HUES6 (cell line): Measurements from ENCODE around the gene CACNA2D3.

Source experiments
- H3K27ac ChIP-seq: 2 replicates; pipeline ENCODE4 v1.7.0; 2013; ENCODE audit warnings: low read depth, mild to moderate bottlenecking, low read length, inconsistent platforms
- H3K27me3 ChIP-seq: 2 replicates; pipeline ENCODE4 v1.6.1; 2013; ENCODE audit warnings: low read length; ENCODE audit not compliant: control insufficient read depth, insufficient read depth
- H3K36me3 ChIP-seq: 2 replicates; pipeline ENCODE4 v1.6.1; 2013; ENCODE audit warnings: low read length; ENCODE audit not compliant: control insufficient read depth, insufficient read depth
- H3K4me1 ChIP-seq: 2 replicates; pipeline ENCODE4 v1.6.1; 2013; ENCODE audit warnings: low read length; ENCODE audit not compliant: control insufficient read depth, insufficient read depth
- H3K4me3 ChIP-seq: 2 replicates; pipeline ENCODE4 v1.5.1; 2013; ENCODE audit warnings: low read depth, low read length
- H3K9ac ChIP-seq: one replicate; pipeline ENCODE4 v1.6.1; 2013; ENCODE audit warnings: mild to moderate bottlenecking, low read length
- H3K9me3 ChIP-seq: 2 replicates; pipeline ENCODE4 v1.6.1; 2013; ENCODE audit warnings: low read depth, low read length; ENCODE audit not compliant: control insufficient read depth, insufficient read depth

Gene CACNA2D3

DNA sequence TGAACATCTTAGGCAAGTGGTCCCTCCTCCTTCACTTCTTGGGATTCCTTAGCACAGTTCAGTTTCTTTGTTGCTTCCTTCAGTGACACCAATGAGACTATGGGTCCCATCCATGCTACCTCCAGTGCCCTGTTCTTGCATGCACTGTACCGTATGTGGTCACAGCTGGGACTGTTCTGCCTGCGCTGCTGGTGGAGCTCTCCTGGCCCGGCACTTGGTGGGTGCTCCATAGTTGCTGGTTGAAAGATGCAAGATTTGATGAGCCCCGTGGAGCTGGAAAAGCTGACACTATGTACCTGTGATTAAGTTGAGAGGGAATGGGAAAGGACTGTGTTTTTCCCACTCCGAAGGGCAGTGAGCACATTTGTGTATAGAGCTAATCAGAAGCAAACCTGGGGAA is 407.7 kb downstream of the CACNA2D3 start:
- Histone ChIP-seq H3K27me3 (no peaks in the 10 kb centered on the region), H3K4me1 (no peaks in the 10 kb centered on the region), H3K9ac (no peak overlapping the region), H3K4me3 (no peak overlapping the region), H3K36me3 (no peaks in the 10 kb centered on the region), H3K9me3 (no peaks in the 10 kb centered on the region), H3K27ac (no peak overlapping the region)

- no peak overlapping the region for H3K9ac ChIP-seq
- H3K27me3 ChIP-seq = no peaks in the 10 kb centered on the region
Measured at GRCh38 chr3:54530944-54531343, 408.6 kb downstream of the CACNA2D3 start.

GRCh38 chr3:54531741-54532140 is 409.4 kb downstream of the CACNA2D3 start:
- H3K9ac ChIP-seq = no peak overlapping the region
- no peaks in the 10 kb centered on the region for H3K27me3 ChIP-seq

More at GRCh38 chr3:54530944-54531343, 408.6 kb downstream of the CACNA2D3 start:
- H3K4me3 ChIP-seq = no peak overlapping the region
- H3K4me1 ChIP-seq = no peaks in the 10 kb centered on the region
- no peaks in the 10 kb centered on the region for H3K9me3 ChIP-seq
- no peak overlapping the region for H3K27ac ChIP-seq
- no peaks in the 10 kb centered on the region for H3K36me3 ChIP-seq

GRCh38 chr3:54533856-54534255 is 411.5 kb downstream of the CACNA2D3 start:
- H3K27ac ChIP-seq = no peak overlapping the region
- H3K36me3 ChIP-seq = no peaks in the 10 kb centered on the region
- no peak overlapping the region for H3K4me3 ChIP-seq
- no peaks in the 10 kb centered on the region for H3K9me3 ChIP-seq
- no peaks in the 10 kb centered on the region for H3K27me3 ChIP-seq
- H3K4me1 ChIP-seq = no peaks in the 10 kb centered on the region
- H3K9ac ChIP-seq = no peak overlapping the region

More at GRCh38 chr3:54531741-54532140, 409.4 kb downstream of the CACNA2D3 start:
- no peak overlapping the region for H3K27ac ChIP-seq
- no peaks in the 10 kb centered on the region for H3K4me1 ChIP-seq
- H3K9me3 ChIP-seq = no peaks in the 10 kb centered on the region
- H3K4me3 ChIP-seq = no peak overlapping the region
- no peaks in the 10 kb centered on the region for H3K36me3 ChIP-seq

DNA sequence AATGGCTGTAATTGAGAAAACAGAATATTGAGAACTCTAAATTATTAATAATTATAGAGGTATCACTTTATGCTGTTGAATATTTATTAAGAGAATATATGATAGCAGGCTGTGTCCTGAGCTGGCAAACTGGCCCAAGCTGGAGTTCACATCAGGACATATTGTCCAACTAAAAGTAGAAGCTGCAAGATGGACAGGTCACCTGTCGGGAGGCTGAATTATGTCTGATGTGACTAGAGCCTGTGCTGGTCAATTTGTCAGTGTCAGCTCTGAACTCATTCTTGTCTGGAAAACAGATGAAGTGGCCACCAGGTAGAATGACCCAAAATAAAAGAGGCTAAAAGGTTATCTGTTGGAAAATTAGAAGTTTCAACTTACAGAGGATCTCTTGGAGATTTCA is 413.3 kb downstream of the CACNA2D3 start:
- Histone ChIP-seq H3K27ac (no peak overlapping the region), H3K4me1 (no peaks in the 10 kb centered on the region), H3K4me3 (no peak overlapping the region), H3K9me3 (no peaks in the 10 kb centered on the region), H3K36me3 (no peaks in the 10 kb centered on the region), H3K9ac (no peak overlapping the region), H3K27me3 (no peaks in the 10 kb centered on the region)

GRCh38 chr3:54536450-54536849 is 414.1 kb downstream of the CACNA2D3 start:
- Histone ChIP-seq H3K36me3 (no peaks in the 10 kb centered on the region), H3K9ac (no peak overlapping the region), H3K27ac (no peak overlapping the region), H3K27me3 (no peaks in the 10 kb centered on the region), H3K4me3 (no peak overlapping the region), H3K9me3 (no peaks in the 10 kb centered on the region), H3K4me1 (no peaks in the 10 kb centered on the region)

- H3K9me3 ChIP-seq = no peaks in the 10 kb centered on the region
- no peaks in the 10 kb centered on the region for H3K27me3 ChIP-seq
- no peak overlapping the region for H3K4me3 ChIP-seq
- H3K36me3 ChIP-seq = no peaks in the 10 kb centered on the region
- H3K9ac ChIP-seq = no peak overlapping the region
- H3K4me1 ChIP-seq = no peaks in the 10 kb centered on the region
- H3K27ac ChIP-seq = no peak overlapping the region
Measured at GRCh38 chr3:54537506-54537905, 415.2 kb downstream of the CACNA2D3 start.

DNA sequence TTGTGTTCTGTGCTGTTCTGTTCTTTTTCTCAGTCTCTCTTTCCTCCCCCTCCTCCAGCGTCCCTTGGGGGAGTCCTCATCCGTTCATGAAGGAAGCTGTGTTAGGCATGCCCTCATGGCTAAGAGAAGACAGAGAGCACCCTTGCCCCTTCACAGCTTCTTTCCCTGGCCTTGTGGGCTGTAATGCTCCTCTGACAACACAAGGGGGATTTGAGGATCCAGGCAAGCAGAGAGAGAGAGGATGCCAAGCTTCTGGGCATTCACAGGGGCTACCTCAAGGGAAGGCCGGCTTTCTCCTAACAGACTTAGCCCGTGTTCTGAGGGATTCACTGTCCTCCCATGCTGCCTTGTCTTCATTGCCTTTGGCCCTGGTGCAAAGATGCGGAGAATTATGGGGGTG is 416.0 kb downstream of the CACNA2D3 start:
- H3K27me3 ChIP-seq = no peaks in the 10 kb centered on the region
- H3K4me1 ChIP-seq = no peaks in the 10 kb centered on the region
- no peak overlapping the region for H3K27ac ChIP-seq
- H3K4me3 ChIP-seq = no peak overlapping the region
- H3K9me3 ChIP-seq = no peaks in the 10 kb centered on the region
- no peaks in the 10 kb centered on the region for H3K36me3 ChIP-seq
- H3K9ac ChIP-seq = no peak overlapping the region

DNA sequence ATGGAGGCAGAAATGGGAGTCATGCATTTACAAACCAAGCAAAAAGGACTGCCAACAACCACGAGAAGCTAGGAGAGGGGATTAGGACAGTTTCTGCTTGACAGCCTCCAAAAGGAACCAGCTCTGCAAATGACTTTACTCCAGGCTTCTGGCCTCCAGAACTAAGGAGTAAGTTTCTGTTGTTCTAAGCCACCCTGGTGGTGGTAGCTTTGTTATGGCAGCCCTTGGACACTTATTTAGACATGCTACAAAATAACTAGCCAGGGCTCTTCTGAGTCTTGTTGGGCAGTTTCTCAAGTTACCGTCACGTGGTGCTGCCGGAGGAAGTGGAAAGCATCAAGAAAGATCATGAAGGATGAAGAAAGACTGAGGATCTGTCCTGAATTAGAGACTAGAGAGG is 419.0 kb downstream of the CACNA2D3 start:
- Histone ChIP-seq H3K27me3 (no peaks in the 10 kb centered on the region), H3K4me1 (no peaks in the 10 kb centered on the region), H3K27ac (no peak overlapping the region), H3K9me3 (no peaks in the 10 kb centered on the region), H3K9ac (no peak overlapping the region), H3K4me3 (no peak overlapping the region), H3K36me3 (no peaks in the 10 kb centered on the region)

DNA sequence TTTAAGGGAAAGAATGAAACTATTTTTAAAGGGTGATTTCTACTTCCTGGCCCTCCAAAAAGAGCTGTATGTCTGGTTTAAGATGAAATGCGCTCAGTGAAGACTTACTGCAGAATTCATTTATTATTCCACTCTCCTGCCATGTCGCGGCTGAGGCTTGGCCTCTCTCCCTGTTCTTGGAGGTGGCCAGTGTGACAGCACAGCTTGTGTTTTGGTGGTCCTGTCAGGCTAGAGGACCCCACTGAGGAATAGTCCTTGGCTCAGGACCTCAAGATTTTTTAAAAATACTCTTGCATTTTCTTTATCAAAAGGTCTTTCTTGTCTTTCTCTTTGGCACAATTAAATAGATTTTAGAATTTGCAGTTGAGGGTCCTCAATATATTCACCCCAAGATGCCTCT is 421.1 kb downstream of the CACNA2D3 start:
- no peaks in the 10 kb centered on the region for H3K27me3 ChIP-seq

GRCh38 chr3:54547051-54547450 is 424.7 kb downstream of the CACNA2D3 start:
- Histone ChIP-seq H3K4me1 (no peaks in the 10 kb centered on the region), H3K27me3 (no peaks in the 10 kb centered on the region), H3K4me3 (no peak overlapping the region), H3K9ac (no peak overlapping the region), H3K9me3 (no peaks in the 10 kb centered on the region), H3K27ac (no peak overlapping the region), H3K36me3 (no peaks in the 10 kb centered on the region)

More for the DNA sequence above, 421.1 kb downstream of the CACNA2D3 start:
- no peak overlapping the region for H3K4me3 ChIP-seq
- no peaks in the 10 kb centered on the region for H3K9me3 ChIP-seq
- no peaks in the 10 kb centered on the region for H3K36me3 ChIP-seq
- H3K27ac ChIP-seq = no peak overlapping the region
- no peak overlapping the region for H3K9ac ChIP-seq
- H3K4me1 ChIP-seq = no peaks in the 10 kb centered on the region

DNA sequence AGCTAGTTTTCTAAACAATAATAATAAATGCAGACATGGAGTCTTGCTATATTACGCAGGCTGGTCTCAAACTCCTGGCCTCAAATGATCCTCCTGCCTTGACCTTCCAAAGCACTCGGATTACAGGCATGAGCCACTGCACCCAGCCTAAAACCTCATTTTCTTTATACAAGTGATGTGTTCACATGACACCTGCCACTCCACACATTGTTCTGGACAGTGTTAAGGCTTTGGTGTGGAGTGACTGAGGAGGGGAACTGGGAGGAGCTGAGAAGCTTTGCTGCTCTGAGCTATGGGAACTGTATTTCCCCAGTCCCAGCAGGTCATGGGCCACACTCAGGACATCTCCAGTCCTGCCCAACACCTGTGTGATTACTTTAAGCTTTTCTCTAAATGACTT is 425.5 kb downstream of the CACNA2D3 start:
- Histone ChIP-seq H3K27me3 (no peaks in the 10 kb centered on the region), H3K27ac (no peak overlapping the region), H3K9me3 (no peaks in the 10 kb centered on the region), H3K36me3 (no peaks in the 10 kb centered on the region), H3K9ac (no peak overlapping the region), H3K4me1 (no peaks in the 10 kb centered on the region), H3K4me3 (no peak overlapping the region)
